HG02870 (cell line): Measurements from ENCODE around the gene FAM151B.
"Not testable (repeated sequence)": the region's sequence is repeated elsewhere in the genome, so short reads cannot be mapped to it uniquely, and the experiment has no call there.

Experiments used
- ATAC-seq: cut with Tn5 transposase; IDR thresholded peaks from one replicate; pipeline ENCODE4 v1.9.1; 2021; ENCODE audit warnings: mild to moderate bottlenecking, moderate library complexity; ENCODE audit not compliant: unreplicated experiment

The FAM151B gene, protein sequence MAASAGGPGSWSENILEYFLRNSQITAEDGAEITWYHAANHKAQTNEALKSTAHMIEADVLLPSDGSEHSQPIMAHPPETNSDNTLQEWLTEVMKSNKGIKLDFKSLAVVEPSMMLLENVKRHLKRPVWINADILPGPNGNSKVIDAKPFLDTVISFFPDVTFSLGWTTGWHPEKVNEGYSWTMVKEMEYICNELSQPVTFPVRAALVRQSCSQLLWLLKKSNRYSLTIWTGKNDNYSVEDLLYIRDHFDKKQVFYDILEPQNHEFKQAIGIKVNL

DNA sequence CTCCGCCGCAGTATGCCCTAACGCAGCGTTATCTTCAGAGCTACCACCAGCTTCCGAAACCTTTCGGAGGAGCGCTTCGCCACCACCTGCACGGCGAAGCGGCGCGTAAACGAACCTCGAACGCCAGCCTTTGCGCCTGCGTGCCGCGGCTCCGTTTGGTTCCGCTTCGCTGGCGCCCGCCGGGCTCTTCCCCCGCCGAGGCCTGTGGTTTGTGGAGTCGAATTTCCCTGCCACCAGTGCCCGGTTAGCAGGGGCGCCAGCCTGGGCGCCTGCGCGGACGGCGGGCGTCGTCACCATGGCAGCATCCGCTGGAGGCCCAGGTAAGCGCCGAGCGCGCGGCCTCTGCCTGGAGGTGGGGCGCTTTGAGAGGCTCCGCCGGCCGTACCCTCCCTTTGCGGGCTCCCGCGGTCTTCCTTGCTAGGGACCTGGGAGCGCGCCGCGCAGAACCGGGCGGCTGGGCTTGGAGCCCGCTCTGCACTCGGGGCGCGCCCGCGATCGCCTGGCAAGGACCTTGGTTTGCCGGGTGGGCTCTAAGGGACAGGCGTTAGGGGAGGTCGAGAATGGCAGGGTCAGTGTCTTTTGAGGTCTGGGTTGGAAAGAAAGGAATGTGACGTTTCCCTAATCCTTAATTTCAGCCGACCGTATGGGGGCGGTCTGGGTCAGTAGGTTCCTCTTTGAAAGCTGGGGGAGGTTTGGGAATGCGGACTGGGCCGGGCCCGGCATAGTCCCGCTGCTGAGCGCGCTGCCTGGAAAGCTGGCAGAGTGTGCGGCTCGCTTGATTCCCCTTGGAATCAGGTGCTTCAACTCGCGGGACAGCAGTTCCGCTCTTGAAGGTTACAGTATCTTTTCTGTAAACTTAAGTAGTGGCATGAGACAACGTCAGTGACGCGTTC lies at the start of gene FAM151B:
TSS of gene FAM151B (plus strand) at position 272 of the 893 bp plus-strand sequence. CDS start at position 296, 24 bp downstream.
- peak; percentile 74 for ATAC-seq

DNA sequence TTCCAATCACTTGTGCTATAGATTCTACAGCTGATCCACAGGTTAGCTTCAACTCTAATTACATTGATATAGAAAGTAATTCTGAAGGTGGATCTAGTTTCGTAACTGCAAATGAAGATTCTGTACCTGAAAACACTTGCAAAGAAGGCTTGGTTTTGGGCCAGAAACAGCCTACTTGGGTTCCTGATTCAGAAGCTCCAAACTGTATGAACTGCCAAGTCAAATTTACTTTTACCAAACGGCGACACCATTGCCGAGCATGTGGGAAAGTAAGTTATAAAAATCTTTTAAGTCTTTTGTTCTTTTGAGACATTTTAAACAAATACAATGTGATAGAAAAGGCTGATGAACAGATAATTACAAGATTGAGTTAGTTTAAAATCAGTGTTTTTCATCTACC lies 49.2 kb upstream of the FAM151B start:
- no peak for ATAC-seq

DNA sequence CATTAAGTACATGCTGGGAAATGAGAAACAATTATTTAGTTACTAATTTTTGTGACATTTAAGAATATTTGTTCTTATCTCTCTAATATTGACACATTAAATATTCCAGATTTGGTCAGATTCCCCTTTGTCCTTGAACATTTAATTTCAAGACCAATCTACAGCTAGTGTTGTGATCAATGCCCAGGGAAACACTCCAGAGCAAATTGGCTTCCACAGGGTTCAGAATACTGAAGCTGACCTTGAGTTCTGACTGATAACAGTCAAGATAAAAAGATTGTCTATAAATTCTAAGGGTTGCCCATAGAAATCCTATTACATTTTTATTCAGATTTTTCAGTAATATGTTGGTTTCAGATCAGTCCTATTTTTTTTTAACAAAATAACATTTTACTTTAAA lies 48.7 kb upstream of the FAM151B start:
- ATAC-seq, result no peak

DNA sequence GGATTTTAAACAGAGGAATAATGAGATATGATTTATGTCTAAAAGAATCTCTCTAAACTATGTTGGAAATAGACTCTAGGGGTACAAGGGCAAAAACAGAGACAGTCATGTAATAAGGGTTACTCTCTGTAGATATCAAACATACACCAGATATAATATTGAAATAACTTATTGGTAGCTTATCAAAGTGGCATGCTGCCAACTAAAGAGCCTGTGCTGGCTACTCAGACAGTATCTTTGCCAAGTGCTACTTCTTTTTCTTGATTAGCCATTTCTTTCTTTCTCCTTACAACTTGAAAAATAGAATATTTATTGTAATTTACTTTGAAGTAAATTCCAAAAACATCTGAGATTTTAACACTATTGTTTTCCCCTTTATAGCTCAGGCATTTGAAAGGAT lies 45.2 kb upstream of the FAM151B start:
- ATAC-seq, result no peak

- no peak for ATAC-seq
These were observed 34.5 kb upstream of the FAM151B start for GRCh38 chr5:80453366-80453765.

DNA sequence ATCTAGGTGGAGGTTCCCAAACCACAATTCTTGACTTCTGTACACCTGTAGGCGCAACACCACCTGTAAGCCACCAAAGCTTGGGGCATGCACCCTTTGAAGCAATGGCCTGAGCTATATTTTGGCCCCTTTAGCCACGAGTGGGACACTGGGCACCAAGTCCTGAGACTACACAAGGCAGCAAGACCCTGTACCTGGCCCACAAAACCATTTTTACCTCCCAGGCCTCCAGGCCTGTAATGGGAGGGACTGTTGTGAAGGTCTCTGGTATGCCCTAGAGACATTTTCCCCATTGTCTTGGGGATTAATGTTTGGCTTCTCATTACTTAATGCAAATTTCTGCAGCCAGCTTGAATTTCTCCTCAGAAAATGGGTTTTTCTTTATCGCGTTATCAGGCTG lies 24.6 kb upstream of the FAM151B start:
- no peak for ATAC-seq

GRCh38 chr5:80466669-80467485 lies 21.0 kb upstream of the FAM151B start:
- ATAC-seq, result no peak

DNA sequence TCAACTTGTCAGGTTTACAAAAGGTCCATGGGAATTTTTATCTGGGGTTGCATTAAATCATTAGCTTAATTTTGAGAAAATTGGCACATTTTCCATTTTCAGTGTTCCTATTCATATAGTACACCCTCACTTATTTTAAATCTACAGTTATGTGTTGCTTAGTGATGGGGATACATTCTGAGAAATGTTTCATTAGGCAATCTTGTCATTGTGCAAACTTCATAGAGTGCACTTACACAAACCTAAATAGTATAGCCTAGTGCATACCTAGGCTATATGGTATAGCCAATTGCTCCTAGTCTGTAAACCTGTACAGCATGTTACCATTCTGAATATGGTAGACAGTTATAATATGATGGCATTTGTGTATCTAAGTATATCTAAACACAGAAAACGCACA lies 19.8 kb upstream of the FAM151B start:
- no peak for ATAC-seq

- not testable (repeated sequence) for ATAC-seq
These were observed 17.3 kb upstream of the FAM151B start for GRCh38 chr5:80470631-80471030.

DNA sequence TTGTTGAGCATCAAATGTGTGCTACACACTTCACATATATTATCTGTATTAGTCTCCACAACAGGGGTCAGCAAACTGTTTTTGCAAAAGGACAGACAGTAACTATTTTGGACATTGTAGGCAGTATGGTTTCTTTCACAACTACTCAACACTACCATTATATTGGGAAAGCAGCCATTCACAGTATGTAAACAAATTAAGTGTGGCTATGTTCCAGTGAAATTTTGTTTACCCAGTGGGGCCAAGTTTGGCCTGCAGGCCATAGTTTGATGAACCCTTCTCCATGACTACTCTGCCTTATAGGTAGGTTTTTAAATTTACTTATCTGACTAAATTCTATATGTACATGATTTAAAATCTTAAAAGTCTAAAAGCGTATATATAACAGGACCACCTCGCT lies 13.0 kb upstream of the FAM151B start:
- ATAC-seq, result no peak

DNA sequence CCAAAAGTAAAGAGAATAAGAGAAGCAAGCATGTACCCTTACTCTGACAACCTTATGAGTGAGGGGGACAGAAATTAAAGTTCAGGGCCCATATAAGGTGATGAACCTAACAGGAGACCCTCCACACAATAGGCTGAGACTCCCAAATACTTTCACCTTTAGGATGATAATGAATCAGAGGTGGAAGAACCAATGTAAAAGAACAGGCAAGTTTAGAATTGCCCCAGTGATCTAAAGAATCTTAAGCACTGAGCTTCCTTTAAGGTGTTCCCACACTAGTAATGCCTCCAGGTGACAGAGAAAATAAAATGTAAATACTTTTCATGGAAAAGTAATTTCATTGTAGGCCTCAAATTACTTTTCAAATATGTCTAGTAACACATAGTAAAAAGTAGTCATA lies 8.2 kb upstream of the FAM151B start:
- ATAC-seq, result no peak

DNA sequence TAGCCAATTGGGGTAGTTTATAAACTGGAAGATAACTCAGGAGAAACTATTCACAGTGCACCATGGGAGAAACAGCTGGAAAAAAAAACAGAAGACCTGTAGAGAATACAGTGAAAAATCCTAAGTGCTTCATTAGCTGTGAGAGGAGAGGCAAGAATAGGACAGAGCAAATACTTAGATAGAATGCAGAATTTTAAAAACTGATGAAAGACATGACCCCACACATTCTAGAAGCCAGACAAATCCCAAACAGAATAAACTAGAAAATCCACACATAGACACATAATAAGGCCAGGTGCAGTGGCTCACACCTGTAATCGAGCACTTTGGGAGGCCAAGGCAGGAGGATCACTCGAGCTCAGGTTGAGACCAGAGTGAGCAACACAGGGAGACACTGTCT lies 7.5 kb upstream of the FAM151B start:
- ATAC-seq, result no peak

GRCh38 chr5:80481019-80481893 lies 6.6 kb upstream of the FAM151B start:
- no peak for ATAC-seq

- ATAC-seq, result no peak
These were observed 5.3 kb upstream of the FAM151B start for GRCh38 chr5:80482578-80482977.

DNA sequence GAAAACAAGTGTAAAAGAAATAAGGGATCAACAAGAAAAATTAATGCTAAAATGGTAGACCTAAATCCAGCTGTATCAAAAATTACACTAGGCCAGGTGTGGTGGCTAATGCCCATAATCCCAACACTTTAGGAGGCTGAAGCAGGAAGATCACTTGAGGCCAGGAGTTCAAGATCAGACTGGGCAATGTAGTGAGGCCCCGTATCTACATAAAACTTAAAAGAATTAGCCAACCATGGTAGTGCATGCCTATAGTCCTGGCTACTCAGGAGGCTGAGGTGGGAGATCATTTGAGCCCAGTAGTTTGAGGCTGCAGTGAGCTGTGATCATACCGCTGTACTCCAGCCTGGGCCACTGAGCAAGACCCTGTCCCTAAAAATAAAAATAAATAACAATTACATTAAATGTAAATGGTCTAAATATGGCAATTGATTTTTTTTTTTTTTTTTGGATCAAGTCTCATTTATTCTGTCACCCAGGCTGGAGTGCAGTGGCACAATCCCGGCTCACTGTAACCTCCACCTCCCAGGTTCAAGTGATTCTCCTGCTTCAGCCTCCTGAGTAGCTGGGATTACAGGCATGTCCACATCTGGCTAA lies 4.2 kb upstream of the FAM151B start:
- no peak for ATAC-seq

GRCh38 chr5:80487444-80487828 lies 464 bp upstream of the FAM151B start:
- no peak for ATAC-seq

- ATAC-seq, result no peak
These were observed 3.4 kb downstream of the FAM151B start for GRCh38 chr5:80491296-80491695.

DNA sequence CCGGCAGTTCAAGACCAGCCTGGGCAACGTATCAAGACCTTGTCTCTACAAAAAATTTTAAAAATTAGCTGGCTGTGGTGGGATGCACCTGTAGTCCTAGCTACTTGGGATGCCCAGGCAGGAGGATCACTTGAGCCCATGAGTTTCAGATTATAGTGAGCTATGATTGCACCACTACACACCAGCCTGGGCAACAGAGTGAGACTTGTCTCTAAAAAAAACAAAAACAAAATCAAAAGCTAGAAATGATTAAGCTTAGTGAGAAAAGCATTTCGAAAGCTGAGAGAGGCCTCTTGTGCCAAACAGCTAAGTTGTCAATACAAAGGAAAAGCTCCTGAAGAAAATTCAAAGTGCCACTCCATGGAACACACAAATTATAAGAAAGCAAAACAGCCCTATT lies 4.8 kb downstream of the FAM151B start:
- ATAC-seq, result no peak

GRCh38 chr5:80493443-80493842 lies 5.5 kb downstream of the FAM151B start:
- not testable (repeated sequence) for ATAC-seq

DNA sequence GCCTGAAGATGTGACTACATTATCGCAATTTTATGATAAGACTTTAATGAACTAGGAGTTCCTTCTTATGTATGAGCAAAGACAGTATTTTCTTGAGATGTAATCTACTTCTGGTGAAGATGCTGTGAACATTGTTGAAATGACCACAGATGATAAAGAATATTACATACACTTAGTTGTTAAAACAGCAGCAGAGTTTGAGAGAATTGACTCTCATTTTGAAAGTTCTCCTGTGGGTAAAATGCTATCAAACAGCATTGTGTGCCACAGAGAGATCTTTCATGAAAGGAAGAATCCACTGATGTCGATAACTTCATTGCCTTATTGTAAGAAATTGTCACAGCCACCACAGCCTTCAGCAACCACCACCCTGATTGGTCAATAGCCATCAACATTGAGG lies 8.0 kb downstream of the FAM151B start:
- ATAC-seq, result no peak
